HepG2 (cell line): ENCODE measurements around the gene GPR85. TPM values are rescaled to one million over a fixed set of nuclear protein-coding genes. Genes with fewer than 3 reads are reported as not detected.

ENCODE experiments used
- CREB1 ChIP-seq, 2 experiments: fragments of 450-650 bp in 1 of 2; IDR thresholded peaks; 2 replicates each; pipeline ENCODE4 v1.6.1; 2016 to 2017; ENCODE audit warnings: control low read depth in 1 of 2, mild to moderate bottlenecking in 1 of 2, missing compliant biosample characterization in 1 of 2, missing genetic modification characterization in 1 of 2
- FOXC1 ChIP-seq: sonication (generic); formaldehyde crosslinking; IDR thresholded peaks from 2 replicates; pipeline ENCODE4 v1.8.0; 2022; ENCODE audit warnings: mild to moderate bottlenecking, missing genetic modification reagents, borderline replicate concordance
- GATAD2A ChIP-seq: IDR thresholded peaks from 2 replicates; pipeline ENCODE4 v1.6.1; 2016
- GFI1 ChIP-seq: sonication (generic); formaldehyde crosslinking; IDR thresholded peaks from 2 replicates; pipeline ENCODE4 v1.5.0; 2020; ENCODE audit warnings: missing genetic modification reagents, mild to moderate bottlenecking, borderline replicate concordance
- NR2C2 ChIP-seq: sonication (generic); formaldehyde crosslinking; IDR thresholded peaks from 2 replicates; pipeline ENCODE4 v1.4.0; 2020; ENCODE audit warnings: missing genetic modification reagents, mild to moderate bottlenecking, moderate library complexity, borderline replicate concordance
- NR2F1 ChIP-seq, 2 experiments: fragments of 450-650 bp in 1 of 2; formaldehyde crosslinking in 1 of 2; IDR thresholded peaks; 2 replicates each; pipeline versions ENCODE4 v1.5.0 to v1.6.1; 2016 to 2020; ENCODE audit warnings: mild to moderate bottlenecking in 1 of 2, missing compliant biosample characterization in 1 of 2, missing genetic modification reagents in 1 of 2, moderate library complexity in 1 of 2
- POGK ChIP-seq: sonication (generic); formaldehyde crosslinking; conservative IDR thresholded peaks from 2 replicates; pipeline ENCODE4 v1.8.0; 2022; ENCODE audit warnings: mild to moderate bottlenecking, moderate library complexity, missing genetic modification reagents
- RAD51 ChIP-seq: fragments of 450-650 bp; IDR thresholded peaks from 2 replicates; pipeline ENCODE4 v1.6.1; 2016; ENCODE audit warnings: borderline replicate concordance
- SCMH1 ChIP-seq: sonication (generic); formaldehyde crosslinking; IDR thresholded peaks from 2 replicates; pipeline ENCODE4 v1.9.0; 2021; ENCODE audit warnings: missing genetic modification reagents, mild to moderate bottlenecking, borderline replicate concordance
- YY1 ChIP-seq: IDR thresholded peaks from 2 replicates; pipeline ENCODE4 v1.6.1; 2011; ENCODE audit warnings: low read length, low read depth, moderate library complexity, mild to moderate bottlenecking; ENCODE audit not compliant: insufficient read depth, insufficient replicate concordance
- ZBTB14 ChIP-seq: sonication (generic); formaldehyde crosslinking; IDR thresholded peaks from 2 replicates; pipeline ENCODE4 v1.4.0; 2020; ENCODE audit warnings: missing genetic modification reagents
- ZBTB38 ChIP-seq: sonication (generic); formaldehyde crosslinking; IDR thresholded peaks from 2 replicates; pipeline ENCODE4 v1.5.1; 2020; ENCODE audit warnings: mild to moderate bottlenecking, missing genetic modification reagents
- ZNF501 ChIP-seq: sonication (generic); formaldehyde crosslinking; IDR thresholded peaks from 2 replicates; pipeline ENCODE4 v1.5.1; 2020; ENCODE audit warnings: mild to moderate bottlenecking, moderate library complexity, missing genetic modification reagents
- ZNF580 ChIP-seq: IDR thresholded peaks from 2 replicates; pipeline ENCODE4 v1.6.1; 2016; ENCODE audit warnings: low read depth, borderline replicate concordance
- ZNF614 ChIP-seq: IDR thresholded peaks from 2 replicates; pipeline ENCODE4 v1.6.1; 2018; ENCODE audit warnings: missing biosample characterization, missing genetic modification reagents, inconsistent platforms, borderline replicate concordance
- polyA plus RNA-seq, 8 experiments: library from polyadenylated mRNA; depleted of rRNA in 3 of 8; stranded (reverse) in 7 of 8; unstranded in 1 of 8; fragments of >200 nt; fragmentation: Illumina TruSeq in 4 of 8; extraction: Trizol in 4 of 8; gene quantifications; 2 replicates each; pipeline versions ENCODE4 v1.2.1 to v1.2.3, GENCODE V29; 2011 to 2016; ENCODE audit warnings: low read depth in 4 of 8, missing spikeins in 1 of 8, mixed read lengths in 1 of 8; ENCODE audit not compliant: insufficient read depth in 1 of 8
- total RNA-seq, 5 experiments: library from RNA; depleted of rRNA; stranded (reverse); fragments of >200 nt; fragmentation: Illumina TruSeq; extraction: Trizol; gene quantifications; 2 replicates each; pipeline ENCODE4 v1.2.3, GENCODE V29; 2016; ENCODE audit warnings: low read depth in 1 of 5
- TF ChIP-seq, protein P1 (sequence below): sonication (generic); formaldehyde crosslinking; IDR thresholded peaks from 2 replicates; pipeline ENCODE4 v1.5.1; 2020; ENCODE audit warnings: missing genetic modification reagents, mild to moderate bottlenecking, borderline replicate concordance

GPR85 gene
- total and polyA plus RNA-seq, 2 of the 13 experiments (the other 11 are each of a cell fraction or from before 2014, with no cell fraction given), result not detected

GRCh38 chr7:113118074-113118959 is 31.7 kb upstream of the GPR85 start, which contains the start of gene SMIM30 (continued):
- no peak for TF ChIP-seq RAD51
- TF ChIP-seq YY1, result peak; percentile 95
- 0 out of 2 replicates have a peak, but pooled peaks have one; percentile 62 for TF ChIP-seq GFI1
- TF ChIP-seq ZNF614 (CRISPR knock-in tag), result 0 out of 2 replicates have a peak, but pooled peaks have one; percentile 58
- peak; percentile 54; the same call in 1 of the 2 replicates for TF ChIP-seq ZBTB38 (CRISPR knock-in tag)
- TF ChIP-seq NR2F1 (CRISPR knock-in tag; IDR thresholded peaks at IDR 0.05), result peak in 1 of 2 experiments; percentile 42; a peak in 1 of 4 replicates
- peak; percentile 67 for TF ChIP-seq CREB1 (IDR thresholded peaks at IDR 0.05)
- peak; percentile 95 for TF ChIP-seq CREB1 (CRISPR knock-in tag; IDR thresholded peaks at IDR 0.05)
- TF ChIP-seq FOXC1 (CRISPR knock-in tag), result peak; percentile 36; the same call in 1 of the 2 replicates
- TF ChIP-seq POGK (CRISPR knock-in tag), result peak; percentile 64; the same call in 1 of the 2 replicates
- TF ChIP-seq ZBTB14 (CRISPR knock-in tag), result peak; percentile 74
- peak; percentile 71; the same call in 1 of the 2 replicates for TF ChIP-seq NR2C2 (CRISPR knock-in tag)
- TF ChIP-seq GATAD2A (CRISPR knock-in tag), result peak; percentile 90
- TF ChIP-seq ZNF501, result peak; percentile 62; the same call in 1 of the 2 replicates
- TF ChIP-seq ZNF580 (CRISPR knock-in tag), result peak; percentile 59; the same call in 1 of the 2 replicates
- no peak for TF ChIP-seq SCMH1
- TF ChIP-seq, protein P1, sequence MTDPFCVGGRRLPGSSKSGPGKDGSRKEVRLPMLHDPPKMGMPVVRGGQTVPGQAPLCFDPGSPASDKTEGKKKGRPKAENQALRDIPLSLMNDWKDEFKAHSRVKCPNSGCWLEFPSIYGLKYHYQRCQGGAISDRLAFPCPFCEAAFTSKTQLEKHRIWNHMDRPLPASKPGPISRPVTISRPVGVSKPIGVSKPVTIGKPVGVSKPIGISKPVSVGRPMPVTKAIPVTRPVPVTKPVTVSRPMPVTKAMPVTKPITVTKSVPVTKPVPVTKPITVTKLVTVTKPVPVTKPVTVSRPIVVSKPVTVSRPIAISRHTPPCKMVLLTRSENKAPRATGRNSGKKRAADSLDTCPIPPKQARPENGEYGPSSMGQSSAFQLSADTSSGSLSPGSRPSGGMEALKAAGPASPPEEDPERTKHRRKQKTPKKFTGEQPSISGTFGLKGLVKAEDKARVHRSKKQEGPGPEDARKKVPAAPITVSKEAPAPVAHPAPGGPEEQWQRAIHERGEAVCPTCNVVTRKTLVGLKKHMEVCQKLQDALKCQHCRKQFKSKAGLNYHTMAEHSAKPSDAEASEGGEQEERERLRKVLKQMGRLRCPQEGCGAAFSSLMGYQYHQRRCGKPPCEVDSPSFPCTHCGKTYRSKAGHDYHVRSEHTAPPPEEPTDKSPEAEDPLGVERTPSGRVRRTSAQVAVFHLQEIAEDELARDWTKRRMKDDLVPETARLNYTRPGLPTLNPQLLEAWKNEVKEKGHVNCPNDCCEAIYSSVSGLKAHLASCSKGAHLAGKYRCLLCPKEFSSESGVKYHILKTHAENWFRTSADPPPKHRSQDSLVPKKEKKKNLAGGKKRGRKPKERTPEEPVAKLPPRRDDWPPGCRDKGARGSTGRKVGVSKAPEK (CRISPR knock-in tag), result 0 out of 2 replicates have a peak, but pooled peaks have one; percentile 56
